Measurements from ENCODE around the gene INTS2. TPM values are rescaled to one million over a fixed set of nuclear protein-coding genes. Genes with fewer than 3 reads are reported as not detected.
"Not testable (repeated sequence)": the region's sequence is repeated elsewhere in the genome, so short reads cannot be mapped to it uniquely, and the experiment has no call there.

INTS2 gene
- total RNA-seq, 2 donors from 2014 or later: 7.6 to 8.2 TPM

DNA sequence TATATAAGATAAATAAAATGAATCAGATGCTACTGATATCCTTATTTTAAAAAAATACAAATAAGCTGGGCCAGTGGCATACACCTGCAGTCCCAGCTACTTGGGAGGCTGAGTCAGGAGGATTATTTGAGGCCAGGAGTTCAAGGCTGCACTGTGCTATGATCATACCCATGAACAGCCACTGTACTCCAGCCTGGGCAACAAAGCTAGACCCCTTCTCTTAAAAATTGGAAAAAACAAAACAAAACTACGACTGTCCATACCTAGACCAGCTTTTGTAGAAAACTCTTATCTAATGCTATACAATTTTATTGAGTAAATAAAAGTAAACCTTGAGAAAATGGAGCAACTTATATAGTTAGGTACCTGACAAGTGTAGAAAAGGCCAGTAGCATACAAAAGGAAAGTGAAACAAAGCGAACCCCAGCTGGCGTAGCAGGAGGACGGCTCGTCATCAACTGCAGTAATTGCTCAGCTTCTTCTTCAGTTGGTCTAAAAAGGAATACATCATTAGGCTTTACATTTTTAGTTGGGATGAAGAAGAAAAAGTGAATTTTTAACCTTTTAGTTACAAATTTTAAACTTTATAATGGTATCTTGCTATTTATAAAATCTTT is 23.6 kb downstream of the INTS2 start:
- Histone ChIP-seq H3K4me3 (no peak overlapping the region), H3K9me3 (no peaks in the 10 kb centered on the region), H3K36me3 (peaks cover 26% of the 10 kb centered on the region), H3K27ac (no peak overlapping the region), H3K27me3 (no peaks in the 10 kb centered on the region), H3K4me1 (no peaks in the 10 kb centered on the region)
- DNase-seq (ENCODE audit: low spot score): no peak
- no peak for TF ChIP-seq CTCF (IDR thresholded peaks at IDR 0.05)

DNA sequence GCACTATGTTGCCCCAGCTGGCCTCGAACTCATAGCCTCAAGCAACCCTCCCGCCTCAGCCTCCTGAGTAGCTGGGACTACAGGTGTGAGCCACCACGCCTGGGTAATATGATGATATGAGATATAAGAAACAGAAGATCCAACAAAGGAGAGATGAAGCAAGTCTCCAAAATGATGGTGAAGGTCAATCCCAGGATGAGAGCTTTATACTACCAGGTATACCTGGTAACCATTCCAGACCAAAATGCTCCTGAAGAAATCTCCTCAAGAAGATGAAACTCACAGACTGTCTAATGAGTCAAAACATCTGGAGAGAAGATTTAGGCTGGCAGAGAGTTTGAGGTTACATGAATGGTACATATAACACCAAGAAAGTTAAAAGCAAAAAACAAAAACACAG is 24.5 kb downstream of the INTS2 start:
- DNase-seq (ENCODE audit: low spot score): no peak
- no peak overlapping the region for H3K27ac ChIP-seq
- peaks cover 33% of the 10 kb centered on the region for H3K36me3 ChIP-seq
- H3K27me3 ChIP-seq: no peaks in the 10 kb centered on the region
- TF ChIP-seq CTCF (IDR thresholded peaks at IDR 0.05): no peak
- no peaks in the 10 kb centered on the region for H3K9me3 ChIP-seq
- H3K4me3 ChIP-seq: no peak overlapping the region
- no peaks in the 10 kb centered on the region for H3K4me1 ChIP-seq

GRCh38 chr17:61897548-61898180 is 30.1 kb downstream of the INTS2 start:
- Histone ChIP-seq H3K9me3 (no peaks in the 10 kb centered on the region), H3K27me3 (no peaks in the 10 kb centered on the region), H3K27ac (no peak overlapping the region), H3K36me3 (peaks cover 38% of the 10 kb centered on the region), H3K4me3 (no peak overlapping the region), H3K4me1 (no peaks in the 10 kb centered on the region)
- no peak for DNase-seq (ENCODE audit: low spot score)
- TF ChIP-seq CTCF (IDR thresholded peaks at IDR 0.05): no peak

DNA sequence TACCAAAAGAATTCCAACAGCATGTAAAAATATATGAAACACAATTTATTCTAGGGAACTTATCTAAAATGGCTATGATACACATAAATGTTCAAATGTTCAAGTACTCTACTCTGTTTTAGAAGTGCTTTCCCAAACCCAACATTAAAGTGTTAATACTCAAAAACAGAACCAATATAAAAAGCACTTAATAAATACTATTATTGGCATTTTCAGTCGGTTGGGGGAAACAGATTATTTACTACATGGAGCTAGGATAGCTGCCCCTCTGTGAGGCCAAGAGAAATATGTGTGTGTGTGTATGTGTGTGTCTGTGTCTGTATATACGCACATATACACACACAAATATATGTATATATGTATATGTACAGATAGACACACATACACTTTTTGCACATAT is 32.4 kb downstream of the INTS2 start:
- H3K36me3 ChIP-seq: peaks cover 39% of the 10 kb centered on the region
- no peaks in the 10 kb centered on the region for H3K4me1 ChIP-seq
- no peak overlapping the region for H3K27ac ChIP-seq
- H3K9me3 ChIP-seq: no peaks in the 10 kb centered on the region
- TF ChIP-seq CTCF (IDR thresholded peaks at IDR 0.05): no peak
- H3K27me3 ChIP-seq: no peaks in the 10 kb centered on the region
- H3K4me3 ChIP-seq: no peak overlapping the region
- no peak for DNase-seq (ENCODE audit: low spot score)

DNA sequence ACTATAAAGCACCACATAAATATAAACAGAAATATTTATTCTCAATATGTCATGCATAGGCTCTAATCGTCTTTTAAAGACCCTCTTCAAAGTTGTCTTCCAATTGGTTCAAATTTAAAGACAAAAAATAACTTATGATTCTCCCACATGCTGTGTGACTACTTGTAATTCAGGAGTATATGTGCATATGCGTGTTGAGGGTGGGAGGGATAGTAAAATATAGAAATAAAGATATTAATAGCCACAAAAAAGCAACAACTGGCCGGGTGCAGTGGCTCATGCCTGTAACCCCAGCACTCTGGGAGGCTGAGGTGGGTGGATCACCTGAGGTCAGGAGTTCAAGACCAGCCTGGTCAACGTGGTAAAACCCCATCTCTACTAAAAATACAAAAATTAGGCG is 33.5 kb downstream of the INTS2 start:
- H3K36me3 ChIP-seq: peaks cover 46% of the 10 kb centered on the region
- not testable (repeated sequence) for H3K4me3 ChIP-seq; H3K27me3 ChIP-seq; H3K4me1 ChIP-seq; H3K9me3 ChIP-seq; DNase-seq (ENCODE audit: low spot score); H3K27ac ChIP-seq

- H3K4me1 ChIP-seq; H3K9me3 ChIP-seq; H3K27me3 ChIP-seq; H3K27ac ChIP-seq; H3K4me3 ChIP-seq; DNase-seq (ENCODE audit: low spot score): not testable (repeated sequence)
- H3K36me3 ChIP-seq: peaks cover 51% of the 10 kb centered on the region
These were observed 40.0 kb downstream of the INTS2 start for GRCh38 chr17:61887733-61888132.

DNA sequence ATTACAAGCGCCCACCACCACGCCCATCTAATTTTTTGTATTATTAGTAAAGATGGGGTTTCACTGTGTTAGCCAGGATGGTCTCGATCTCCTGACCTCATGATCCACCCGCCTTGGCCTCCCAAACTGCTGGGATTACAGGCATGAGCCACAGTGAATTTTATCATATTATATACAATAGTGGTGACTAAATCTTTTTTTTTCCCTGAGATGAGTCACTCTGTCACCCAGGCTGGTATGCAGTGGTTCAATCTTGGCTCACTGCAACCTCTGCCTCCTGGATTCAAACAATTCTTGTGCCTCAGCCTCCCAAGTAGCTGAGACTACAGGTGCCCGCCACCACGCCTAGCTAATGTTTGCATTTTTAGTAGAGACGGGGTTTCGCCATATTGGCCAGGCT is 41.9 kb downstream of the INTS2 start:
- H3K36me3 ChIP-seq: peaks cover 53% of the 10 kb centered on the region
- not testable (repeated sequence) for H3K27ac ChIP-seq; H3K4me3 ChIP-seq; DNase-seq (ENCODE audit: low spot score); H3K4me1 ChIP-seq; H3K9me3 ChIP-seq; H3K27me3 ChIP-seq

Data from right atrium auricular region (tissue), 2 donors.